ENCODE measurements around the gene ATP2A3.

Gene ATP2A3

DNA sequence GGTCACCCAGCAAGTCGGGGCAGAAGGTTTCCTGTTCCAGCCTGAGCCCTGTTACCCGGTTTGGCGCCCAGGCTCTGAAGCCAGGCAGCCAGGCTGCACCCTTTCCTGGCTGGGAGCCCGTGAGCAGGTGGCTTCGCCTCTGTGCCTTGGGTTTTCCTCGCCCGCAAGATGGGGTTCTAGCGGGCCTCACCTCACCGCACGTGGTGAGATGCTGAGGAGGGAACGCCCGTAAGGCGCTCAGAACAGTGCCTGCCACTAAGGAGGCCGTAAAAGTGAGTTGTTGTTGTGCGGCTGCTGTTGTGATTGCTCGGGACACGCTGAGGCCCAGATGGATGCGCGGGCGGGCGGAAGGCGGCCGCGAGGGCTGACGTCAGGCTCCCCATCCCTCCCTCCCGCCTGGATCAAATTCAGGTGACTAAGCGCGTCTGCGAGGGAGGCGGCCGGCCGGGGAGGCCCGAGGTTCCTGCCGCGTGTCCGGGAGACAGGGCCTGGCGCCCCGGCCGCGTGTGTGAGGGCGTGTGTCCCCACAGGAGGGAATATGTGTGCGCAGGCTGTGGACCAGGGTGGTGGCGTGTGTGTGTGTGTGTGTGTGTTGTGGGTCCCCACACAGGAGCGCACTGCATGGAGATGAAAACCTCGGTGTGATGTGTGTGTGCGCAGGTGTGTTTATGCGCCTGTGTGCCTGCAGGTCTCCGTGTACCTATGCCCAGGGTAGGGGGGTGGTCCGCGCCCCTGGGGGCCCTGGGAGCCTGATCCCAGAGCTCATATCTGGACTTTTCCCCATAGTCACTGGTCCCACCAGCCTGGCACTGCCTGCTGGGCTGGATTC is 75.7 kb downstream of the ATP2A3 start:
- DNase-seq = no peak

GRCh38 chr17:3887804-3888203 is 76.4 kb downstream of the ATP2A3 start:
- no peak for DNase-seq

GRCh38 chr17:3887394-3887793 is 76.8 kb downstream of the ATP2A3 start:
- no peak for DNase-seq

DNA sequence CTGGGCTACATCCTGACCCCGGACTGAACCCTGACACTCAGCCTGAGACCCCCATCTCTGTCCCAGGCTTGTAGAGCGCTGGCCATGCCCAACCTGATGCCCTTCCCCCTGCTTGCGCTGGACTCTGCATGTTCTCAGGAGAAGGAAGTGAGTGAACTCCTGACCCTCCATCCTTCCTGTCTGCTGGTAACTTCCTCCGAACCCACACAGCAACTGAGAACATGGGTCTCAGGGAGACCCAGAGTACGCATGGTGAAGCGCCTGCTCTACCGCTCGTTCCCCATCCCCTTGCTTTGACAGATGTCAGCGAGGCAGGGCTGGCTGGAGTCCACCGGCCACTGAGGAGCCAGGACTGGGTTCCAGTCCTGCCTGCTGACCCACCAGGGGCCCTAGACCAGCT is 77.5 kb downstream of the ATP2A3 start:
- DNase-seq = peak in 1 of 5 experiments; percentile 21

- DNase-seq = no peak
Measured at GRCh38 chr17:3885970-3886369, 78.3 kb downstream of the ATP2A3 start.

- no peak for DNase-seq
Measured at GRCh38 chr17:3885271-3885670, 79.0 kb downstream of the ATP2A3 start.

- DNase-seq = no peak
Measured at GRCh38 chr17:3884188-3884587, 80.0 kb downstream of the ATP2A3 start.

GRCh38 chr17:3882276-3882675 is 82.0 kb downstream of the ATP2A3 start:
- no peak for DNase-seq

DNA sequence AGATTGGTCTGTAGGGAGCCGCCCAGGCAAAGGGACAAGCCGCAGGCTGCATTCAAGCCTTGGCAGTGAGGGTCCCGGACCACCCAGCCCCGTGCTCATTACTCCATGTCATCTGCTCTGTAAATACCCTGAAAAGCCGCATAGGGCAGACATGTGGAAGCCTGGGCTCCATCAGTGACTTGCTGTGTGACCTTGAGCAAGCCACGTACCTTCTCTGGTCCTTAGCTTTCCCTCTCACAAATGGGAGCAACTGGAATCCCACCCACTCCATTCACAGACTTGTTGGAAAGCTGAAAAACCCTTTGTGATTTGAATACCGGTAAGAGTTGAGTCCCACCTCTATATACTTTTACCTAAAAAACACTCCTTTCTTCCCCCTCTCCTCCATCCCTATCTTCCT is 83.3 kb downstream of the ATP2A3 start:
- DNase-seq = no peak

DNA sequence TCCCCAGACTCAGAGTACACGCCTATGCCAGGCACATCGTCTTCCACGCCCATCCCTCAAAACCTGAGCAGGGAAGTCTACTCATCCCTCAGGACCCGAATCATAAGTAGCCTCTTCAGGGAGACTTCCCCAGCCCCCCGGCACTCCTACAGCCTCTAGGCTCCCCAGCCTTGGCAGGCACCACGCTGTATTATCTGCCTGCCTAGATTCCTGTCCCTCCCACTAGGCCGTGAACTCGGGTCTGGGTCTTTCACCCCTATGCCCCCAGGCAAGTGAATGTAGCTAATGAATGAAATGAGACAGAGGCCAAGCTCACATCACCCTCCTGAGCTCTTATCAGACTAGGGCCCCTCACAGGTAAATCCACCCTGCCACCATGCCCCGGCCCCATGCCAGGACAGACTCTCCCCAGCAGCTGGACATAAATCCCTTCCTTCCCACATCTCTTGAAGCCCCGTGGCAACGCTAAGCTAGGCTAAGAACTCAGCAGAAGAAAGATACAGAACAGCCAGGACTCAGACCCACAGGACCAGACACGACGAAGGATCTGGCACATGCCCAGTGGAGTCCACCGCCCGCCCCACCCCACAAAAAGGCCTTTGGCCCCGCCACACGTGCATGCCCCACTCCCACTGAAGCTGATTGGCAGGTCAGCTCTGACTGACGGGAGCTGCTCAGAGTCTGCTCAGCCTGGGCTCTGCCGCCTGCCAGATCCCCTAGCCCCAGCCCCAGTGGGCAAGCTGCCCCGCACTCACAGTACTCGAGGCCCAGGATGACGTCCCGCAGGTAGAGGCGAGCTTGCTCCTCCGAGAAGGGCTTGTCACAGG is 84.4 kb downstream of the ATP2A3 start:
- no peak for DNase-seq

GRCh38 chr17:3879186-3879585 is 85.1 kb downstream of the ATP2A3 start:
- no peak for DNase-seq

GRCh38 chr17:3877220-3877619 is 87.0 kb downstream of the ATP2A3 start:
- DNase-seq = no peak

DNA sequence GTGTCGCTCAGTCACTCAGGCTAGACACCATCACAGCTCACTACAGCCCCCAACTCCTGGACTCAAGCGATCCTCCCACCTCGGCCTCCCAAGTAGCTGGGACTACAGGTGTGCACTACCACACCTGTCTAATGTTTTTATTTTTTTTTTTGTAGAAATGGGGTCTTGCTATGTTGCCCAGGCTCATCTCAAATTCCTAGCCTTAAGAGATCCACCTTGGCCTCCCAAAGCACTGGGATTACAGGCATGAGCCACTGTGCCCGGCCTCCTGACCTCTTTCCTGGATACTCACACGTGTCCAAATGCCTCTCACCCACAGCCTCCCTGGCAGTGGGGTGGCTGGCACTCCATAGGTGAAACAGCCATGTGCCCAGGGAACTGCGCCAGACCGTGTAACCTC is 88.9 kb downstream of the ATP2A3 start:
- DNase-seq = no peak

Measured in T-helper 2 cell (primary cell).